IPS DF 19.7 (cell line): ENCODE measurements around the gene GOSR2.
"Not testable (repeated sequence)": the region's sequence is repeated elsewhere in the genome, so short reads cannot be mapped to it uniquely, and the experiment has no call there.

Source experiments
- DNase-seq: peaks from one replicate; pipeline ENCODE4 v3.0.0-alpha.2; 2013; ENCODE audit warnings: low read depth, low spot score

The GOSR2 gene

DNA sequence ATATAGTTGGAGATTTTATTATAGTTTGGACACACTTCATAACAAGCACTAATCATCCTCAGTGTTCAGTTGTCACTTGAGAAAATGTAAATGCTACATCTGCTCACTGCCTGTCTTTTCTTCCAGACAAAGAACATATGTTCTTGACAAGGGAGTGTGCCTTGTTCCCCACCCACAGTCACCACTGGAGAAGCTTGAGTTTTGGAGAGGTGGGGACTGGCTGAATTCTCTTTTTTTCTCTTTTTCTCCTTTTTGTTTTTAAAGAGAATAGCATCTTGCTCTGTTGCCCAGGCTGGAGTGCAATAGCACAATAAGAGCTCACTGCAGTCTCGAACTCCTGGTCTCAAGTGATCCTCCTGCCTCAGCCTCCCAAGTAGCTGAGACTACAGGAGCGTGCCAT lies 40.6 kb downstream of the GOSR2 start:
- DNase-seq = no peak

DNA sequence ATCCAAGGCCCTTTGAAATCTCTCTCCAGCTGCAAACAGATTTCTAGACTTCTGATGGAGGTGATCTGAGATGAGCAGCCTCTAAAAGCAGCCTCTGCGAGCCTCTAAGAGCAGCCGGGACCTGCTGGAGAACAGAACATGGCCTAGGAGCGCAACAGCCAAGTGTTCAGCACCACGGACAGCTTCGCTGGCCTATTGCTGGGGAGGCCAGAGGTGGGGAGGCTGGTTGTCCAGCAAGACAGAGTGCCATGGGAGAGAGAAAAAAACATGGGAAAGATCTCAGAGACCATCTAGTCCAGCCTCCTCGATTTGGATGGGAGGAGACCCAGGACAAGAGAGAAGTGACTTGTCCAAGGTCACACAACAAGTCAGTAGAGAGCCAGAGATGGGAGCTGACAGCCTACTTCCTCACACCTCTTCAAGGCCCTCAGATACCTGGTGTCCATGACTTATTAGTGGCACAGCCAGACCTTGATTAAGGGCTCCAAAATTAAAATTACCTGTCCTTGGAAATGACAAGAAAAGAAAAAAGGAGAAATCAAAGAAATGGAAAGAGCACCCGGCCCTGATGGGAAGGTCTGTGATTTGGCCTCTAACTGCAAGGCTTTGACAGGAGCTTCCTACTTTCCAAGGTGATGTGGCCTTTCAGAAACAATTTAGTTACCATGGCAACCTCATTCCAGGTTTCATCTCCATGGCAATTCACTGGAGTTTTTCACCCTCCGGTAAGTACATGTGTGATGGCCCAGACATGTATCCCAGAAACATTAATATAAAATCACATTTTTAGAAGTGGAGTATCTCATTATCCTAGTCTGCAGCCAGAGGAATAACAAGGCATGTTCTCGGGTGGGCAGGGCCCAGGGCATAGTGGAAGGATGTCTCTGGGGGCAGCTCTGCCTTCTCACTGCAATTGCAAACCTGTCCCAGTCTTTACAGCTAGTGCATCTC lies 41.6 kb downstream of the GOSR2 start:
- no peak for DNase-seq

DNA sequence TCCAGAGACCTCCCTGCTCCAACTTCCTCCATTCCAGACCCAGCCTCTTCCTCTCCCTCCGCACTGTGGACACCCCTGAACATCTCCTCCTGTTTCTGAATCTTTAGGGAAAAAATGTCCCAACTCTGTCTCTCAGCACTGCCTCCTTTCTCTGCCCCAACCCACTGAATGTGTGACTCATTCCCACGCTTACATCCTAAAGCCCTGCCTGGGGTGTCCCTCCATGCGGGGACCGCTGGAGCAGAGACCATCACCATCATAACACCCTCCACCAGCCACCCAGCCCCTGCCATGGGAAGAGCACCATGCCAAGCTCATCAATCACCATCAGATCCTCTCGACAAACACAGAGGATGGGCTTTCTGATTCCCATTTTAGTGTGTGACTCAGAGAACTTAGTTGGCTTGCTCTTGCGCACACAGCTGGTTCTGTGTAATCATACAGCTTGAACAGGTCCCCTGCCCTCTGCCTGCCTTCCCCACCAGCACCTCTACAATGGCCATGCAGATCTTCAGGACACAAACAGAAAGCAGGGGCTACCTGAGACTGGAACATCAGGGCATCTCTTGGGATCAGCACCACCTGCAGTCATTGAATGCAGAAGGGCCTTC lies 45.4 kb downstream of the GOSR2 start:
- DNase-seq = no peak

DNA sequence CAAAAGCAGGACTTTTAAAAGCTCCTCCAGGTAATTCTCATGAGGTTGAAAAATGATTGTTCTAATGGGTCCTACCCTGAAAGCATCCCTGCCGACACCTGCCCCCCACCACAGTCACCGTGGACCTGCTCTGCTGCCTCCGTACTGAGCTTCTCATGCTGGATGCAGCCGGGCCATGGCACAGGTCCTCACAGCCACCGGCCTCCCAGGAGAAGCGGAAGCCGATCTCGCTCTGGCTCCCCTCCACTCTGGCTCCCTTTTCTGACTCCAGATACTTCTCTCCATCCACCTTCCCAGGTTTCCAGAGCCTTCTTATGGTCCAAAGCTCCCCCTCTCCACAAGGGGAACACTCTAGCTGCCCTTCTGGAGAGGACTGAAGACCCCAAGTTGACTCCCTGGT lies 45.9 kb downstream of the GOSR2 start:
- no peak for DNase-seq

DNA sequence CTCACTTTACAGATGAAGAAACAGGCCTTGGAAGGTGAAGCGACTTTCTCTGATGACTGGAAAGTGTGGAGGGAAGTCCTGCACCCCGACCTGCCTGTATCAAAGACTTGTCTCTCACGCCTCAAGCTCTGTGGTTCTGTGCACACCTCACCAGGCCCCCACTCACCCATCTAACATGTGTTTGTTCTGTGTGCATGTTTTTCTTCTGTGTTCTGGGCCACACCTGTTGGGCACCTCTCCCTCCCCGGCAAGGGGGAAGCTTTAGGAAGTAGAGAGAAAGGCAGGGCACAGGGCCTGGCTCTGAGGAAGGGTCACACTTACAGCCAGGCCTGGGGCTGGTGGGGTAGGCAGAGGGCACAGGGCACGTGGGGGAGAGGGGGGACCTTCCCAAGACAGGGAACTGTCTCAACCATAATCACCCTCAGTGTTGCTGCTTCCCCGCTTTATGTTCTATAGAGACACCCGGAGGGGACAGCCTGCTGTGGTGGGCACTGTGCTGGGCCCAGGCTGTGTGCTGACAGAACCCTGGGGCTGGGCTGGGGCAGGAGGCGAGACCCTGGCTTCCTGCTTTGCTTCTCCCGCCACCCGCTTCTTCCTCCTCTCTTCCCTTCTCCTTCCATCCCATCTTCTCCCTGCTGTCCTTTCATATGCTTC lies 48.8 kb downstream of the GOSR2 start:
- no peak for DNase-seq

DNA sequence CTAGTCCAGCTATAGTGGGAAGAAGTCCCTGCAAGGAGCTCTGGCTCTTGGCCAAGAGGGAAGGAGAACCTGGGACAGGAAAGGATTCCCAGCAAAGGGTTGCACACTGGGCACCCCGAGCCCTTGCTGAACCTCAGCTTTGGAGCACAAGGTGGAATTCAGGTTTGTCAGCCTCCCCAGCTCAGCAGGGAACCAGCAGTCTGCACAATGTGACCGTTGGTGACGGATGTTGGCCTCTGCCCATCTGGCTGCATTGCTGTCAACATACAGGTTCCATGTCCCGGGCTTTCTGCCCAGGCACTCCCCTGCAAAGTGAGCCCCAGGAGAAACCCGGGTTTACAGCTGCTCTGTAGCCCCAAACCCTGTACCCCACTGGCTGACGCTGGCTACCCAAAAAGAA lies 49.4 kb downstream of the GOSR2 start:
- DNase-seq = no peak

DNA sequence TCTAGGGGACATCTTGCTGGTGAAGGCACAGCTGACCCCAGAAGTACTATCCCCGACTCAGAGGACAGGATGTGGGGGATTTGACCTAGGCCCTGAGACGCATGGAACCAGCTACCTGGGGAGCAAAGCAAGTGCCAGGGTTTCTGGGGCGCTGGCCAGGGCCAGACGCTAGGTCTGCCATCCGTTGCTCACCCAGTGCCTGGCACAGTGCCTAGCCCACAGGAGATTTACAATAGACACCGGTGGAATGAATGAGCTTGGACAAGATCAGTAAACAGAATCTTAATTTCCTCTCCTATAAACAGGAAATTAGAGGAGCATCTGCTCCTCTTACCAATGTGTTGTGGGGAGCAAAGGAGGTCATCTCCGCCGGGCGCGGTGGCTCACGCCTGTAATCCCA lies 51.1 kb downstream of the GOSR2 start:
- DNase-seq = no peak

DNA sequence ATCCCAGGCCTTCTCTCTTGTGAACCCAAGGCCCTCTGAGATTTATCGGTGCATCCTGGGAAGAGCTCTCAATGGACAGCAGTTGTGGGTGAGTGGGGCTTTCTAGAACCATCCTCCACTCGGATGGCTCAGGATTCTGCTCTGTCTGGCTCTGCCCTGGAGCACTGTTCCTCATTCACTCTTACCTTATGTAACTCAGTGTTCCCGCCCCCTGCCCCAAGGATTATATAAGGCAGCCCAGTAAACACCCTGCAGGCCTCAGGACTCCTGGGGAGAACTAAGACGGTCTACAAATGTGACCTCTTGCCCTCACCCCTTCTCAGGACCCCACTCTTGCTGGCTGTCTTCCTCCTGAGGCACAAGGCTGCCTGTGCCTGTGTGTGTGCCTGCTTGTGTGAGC lies 52.3 kb downstream of the GOSR2 start:
- no peak for DNase-seq

DNA sequence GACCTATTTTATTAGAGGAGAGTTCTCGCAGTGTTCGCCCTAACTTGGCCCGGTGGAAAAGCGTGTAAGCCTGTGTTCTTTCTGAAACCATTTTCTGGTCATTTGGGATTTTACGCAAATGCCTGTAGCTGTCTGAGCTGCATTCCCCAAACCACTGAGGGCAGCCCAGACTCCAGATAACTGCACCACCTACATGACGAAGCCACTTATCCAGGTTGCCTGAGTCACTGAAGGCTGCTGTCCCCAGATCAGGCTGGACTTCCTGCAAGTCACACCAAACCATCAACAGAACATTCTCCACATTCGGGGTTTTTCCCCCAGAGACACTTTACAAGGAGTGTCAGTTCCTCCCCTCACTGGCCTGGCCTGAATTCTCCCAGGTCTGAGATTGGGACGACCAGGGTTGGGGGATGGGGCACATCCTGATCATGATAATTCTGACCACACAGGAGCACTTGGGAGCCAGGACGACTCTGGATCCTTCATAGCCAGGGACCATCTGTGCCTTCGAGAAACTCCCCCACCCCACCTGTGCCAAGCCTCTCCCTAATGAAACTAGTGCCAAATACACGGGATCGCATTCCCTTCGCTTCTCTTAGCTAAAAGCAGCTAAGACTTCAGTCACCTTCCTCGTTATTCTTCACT lies 53.8 kb downstream of the GOSR2 start:
- DNase-seq = no peak

DNA sequence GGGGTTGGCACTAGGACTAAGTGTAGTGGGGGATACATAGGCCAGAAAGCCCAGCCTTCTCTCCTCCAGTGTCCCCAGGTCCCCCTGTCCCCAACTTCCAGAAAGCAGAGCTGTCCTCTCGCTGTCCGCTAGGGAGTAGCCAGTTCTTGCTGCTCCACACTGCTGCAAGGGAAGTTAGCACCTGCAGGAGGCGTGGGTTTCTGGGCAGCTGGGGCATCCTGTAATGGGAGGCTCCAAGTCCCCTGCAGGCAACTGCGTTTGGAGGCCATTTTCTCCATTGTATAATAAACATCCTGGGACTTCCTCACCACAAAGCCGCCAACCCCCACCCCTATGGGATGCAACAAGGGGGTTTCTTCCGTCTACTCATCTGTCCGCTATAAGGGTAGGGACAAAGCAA lies 54.4 kb downstream of the GOSR2 start:
- peak; percentile 88 for DNase-seq

DNA sequence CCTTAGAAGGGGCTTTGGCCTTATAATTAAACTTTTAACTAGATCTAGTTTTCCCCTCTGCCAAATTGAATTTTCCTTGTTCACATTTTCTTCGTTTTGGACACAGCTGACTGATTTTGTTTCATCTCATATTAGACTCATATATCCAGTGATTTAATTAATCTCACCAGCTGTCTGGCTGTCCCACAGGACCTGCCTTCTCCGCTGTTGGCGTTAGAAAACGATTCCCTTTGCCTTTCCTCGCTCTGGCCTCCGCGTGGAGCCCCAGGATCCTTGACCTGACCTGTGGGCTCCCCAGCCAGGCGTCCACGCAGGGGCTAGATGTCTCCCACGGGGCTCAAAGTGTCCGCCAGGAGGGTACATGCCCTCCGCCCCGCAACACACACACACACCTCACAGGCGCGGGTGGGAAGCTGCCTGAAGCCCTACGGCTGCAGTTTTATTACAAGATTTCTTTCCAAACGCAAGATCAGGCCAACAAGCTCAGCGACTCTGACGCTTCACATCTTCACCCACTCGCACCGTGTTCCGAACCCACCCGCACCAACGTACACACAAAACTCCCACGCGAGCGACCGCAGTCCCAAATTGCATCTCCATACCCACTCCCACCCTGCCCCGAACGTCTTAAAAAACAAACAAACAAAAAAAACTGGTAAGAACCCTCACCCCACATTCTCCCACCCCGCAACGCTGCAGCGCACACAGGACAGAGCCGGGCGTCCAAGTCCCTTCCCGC lies 55.0 kb downstream of the GOSR2 start:
- DNase-seq = no peak

DNA sequence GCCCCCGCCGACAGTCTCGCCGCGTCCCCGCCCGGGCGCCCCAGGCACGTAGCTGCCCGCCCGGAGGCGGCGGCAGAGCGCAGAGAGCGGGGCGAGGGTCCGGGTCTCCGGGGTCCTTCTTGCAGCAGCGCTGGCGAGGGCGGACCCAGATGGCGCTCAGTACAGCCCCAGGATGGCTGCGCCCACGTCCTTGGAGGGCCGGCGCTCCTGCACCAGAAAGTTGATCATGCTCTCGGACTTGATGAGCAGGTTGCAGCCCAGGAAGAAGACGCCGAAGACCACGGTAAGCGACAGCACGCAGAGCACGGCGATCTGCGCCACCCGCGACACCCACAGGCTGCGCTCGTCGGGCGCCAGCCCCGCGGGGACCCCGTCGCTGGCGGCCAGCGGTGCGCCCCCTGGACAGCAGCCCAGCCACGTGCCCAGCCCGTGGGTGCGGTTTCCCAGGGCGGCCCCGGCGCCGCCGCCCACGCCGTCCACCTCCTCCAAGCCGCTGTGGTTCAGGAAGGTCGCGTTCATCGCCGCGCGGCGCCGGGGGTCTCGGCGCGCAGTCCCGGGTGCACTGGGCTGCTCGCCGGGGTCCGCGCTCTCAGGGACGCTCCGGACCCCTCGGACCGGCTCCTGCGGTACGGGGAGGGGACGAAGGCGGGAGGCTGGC lies 55.7 kb downstream of the GOSR2 start:
- no peak for DNase-seq

DNA sequence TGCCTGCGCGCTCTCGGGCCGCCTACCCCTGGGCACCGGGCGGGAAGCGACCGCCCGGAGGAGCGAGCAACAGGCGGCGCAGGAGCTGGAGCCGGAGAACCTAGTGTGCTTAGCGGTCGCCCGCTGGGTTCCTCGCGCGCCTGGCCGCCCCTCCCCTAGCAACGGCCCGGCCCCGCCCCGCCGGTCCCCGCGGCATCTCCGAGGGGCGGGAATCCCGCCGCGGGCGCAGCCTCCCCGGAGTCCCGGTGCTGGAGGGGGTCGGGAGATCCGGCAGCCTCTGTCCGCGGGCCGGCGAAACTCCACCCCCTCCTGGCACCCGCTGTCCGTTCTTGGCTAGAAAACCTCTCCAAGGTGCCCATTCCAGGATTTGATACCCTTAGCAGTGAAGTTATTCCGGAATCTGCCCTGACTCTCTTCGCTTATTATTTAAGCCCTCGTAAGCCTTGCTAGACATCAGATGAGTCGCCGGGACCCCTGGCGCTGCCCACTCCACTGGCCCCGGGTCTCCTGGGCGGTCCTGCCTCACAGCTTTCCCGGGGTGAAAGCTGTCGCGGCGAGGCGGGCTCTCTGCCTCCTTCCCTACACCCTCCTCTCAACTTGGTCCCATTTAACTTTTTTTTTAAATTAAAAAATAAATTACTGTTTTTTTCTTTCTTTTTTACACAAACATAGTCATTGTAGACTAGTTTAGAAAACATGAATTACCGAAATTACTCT lies 56.3 kb downstream of the GOSR2 start, which contains the start of gene RPRML:
Gene RPRML, minus strand, starts transcription at position 107 of the 717 bp plus-strand sequence. CDS start 246 bp downstream, outside the sequence.
- DNase-seq = no peak

DNA sequence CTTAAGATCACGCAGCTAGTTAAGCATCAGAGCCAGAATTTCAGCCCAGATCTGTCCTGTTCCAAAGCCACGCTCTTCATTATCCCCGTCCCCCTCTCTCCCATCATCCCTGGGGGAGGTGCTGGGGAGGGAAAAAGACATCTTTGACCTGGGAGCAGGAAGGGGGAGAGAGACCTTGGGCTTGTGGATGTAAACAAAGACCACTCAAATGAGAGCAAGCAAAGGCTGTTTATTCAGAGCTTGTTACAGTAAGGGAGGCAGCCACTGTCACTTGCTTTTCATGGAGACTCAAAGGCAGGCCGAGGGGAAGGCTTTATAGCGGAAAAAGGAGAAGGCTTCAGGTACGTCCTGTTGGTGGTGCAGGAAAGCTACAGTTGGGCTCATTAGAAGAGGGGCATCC lies 59.6 kb downstream of the GOSR2 start:
- DNase-seq = no peak

DNA sequence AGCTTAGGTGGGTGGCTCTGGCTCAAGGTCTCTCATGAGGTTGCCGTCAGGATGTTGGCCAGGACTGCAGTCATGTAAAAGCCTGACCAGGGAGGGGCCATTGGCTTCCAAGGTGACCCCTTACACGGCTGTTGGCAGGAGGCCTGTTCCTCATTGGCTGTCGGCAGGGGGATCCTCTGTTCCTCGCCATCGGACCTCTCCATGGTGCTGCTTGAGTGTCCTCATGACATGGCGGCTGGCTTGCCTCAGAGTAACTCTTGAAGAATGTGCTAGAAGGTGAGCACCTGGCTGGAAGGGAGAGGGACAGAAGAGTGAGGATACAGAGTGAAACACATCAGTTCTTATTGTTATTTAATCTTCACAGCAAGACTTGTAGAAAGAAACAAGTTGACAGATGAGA lies 60.8 kb downstream of the GOSR2 start:
- no peak for DNase-seq

DNA sequence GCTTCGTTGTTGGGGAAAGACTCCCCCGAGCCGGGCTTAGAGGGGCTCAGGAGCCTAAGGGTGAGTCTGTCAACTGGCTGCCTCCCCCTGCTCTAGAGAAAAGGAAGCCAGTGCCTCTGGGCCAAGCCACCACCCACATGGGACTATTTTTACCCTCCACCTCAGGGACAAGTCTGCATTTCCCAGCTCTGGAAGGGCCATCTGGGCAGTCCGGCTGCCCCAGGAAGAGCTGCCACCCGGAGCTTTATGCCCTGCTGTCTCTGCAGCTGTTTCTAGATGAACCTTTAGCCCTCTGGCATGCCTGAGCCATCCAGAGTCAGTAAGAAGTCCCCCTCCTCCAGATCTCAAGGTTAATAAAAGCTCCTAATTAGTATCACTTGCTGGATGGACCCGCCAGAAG lies 61.4 kb downstream of the GOSR2 start:
- DNase-seq = no peak

DNA sequence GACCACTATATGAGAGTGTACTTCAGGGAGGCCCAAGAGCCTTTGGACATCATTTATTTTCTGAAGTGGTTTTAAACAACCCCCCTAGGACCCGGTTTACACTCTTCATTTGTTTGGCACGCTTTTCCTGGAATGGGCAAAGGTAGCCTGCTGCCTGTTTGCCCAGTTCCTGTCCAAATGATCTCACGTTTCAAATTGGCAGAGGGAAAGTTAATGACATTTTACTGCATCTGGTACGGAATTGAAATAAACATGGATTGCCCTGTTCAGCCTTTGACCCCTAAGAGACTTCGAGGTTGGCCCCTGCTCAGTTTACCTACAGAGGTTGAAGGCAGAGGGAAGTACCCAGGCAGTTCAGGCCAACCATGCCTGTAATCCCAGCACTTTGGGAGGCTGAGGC lies 61.9 kb downstream of the GOSR2 start:
- DNase-seq = no peak

DNA sequence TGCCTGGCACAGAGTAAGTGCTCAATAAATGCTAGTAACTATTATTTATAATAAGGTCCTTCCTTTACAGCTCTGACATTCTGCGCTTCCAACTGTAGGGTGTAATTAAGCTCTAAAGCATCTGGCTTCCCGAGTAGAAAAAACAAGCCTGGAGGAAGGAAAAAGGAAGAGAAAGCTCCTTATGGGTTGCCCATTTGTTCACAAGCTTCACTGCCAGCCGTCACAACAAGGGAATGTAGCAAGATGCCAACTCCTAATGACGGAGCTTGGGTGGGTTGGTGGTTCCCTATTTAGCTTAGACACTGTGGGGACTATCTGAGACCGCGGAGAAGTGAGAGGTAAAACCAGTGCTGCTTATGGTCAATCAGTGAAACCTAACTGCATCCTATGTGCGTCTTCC lies 63.4 kb downstream of the GOSR2 start:
- no peak for DNase-seq

DNA sequence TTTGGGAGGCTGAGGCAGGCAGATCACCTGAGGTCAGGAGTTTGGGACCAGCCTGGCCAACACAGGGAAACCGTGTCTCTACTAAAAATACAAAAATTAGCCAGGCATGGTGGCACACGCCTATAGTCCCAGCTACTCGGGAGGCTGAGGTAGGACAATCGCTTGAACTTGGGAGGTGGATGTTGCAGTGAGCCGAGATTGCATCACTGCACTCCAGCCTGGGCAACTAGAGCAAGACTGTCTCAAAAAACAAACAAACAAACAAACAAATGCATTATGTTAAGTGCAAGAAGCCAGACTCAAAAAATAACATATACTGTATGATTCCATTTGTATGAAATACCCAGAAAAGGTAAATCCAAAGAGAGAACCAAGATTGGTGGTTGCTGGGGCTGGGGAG lies 65.0 kb downstream of the GOSR2 start:
- not testable (repeated sequence) for DNase-seq
